CD4-positive, alpha-beta T cell treated with Interleukin-21 for 1 hour (primary cell): ENCODE data around the gene ANKIB1.

ENCODE experiments used
- DNase-seq: peaks from one replicate; pipeline ENCODE4 v3.0.0-alpha.2; 2020

The ANKIB1 gene

GRCh38 chr7:92275327-92275726 lies 29.6 kb downstream of the ANKIB1 start:
- DNase-seq: no peak

- DNase-seq: no peak
These were observed 30.7 kb downstream of the ANKIB1 start for GRCh38 chr7:92276460-92276864.

- DNase-seq: no peak
These were observed 33.7 kb downstream of the ANKIB1 start for GRCh38 chr7:92279396-92280031.

- no peak for DNase-seq
These were observed 35.3 kb downstream of the ANKIB1 start for GRCh38 chr7:92281031-92281430.

GRCh38 chr7:92282221-92282814 lies 36.5 kb downstream of the ANKIB1 start:
- DNase-seq: no peak

GRCh38 chr7:92282930-92283329 lies 37.2 kb downstream of the ANKIB1 start:
- DNase-seq: no peak

- no peak for DNase-seq
These were observed 43.5 kb downstream of the ANKIB1 start for GRCh38 chr7:92289321-92289720.

- no peak for DNase-seq
These were observed 47.2 kb downstream of the ANKIB1 start for GRCh38 chr7:92292981-92293380.

GRCh38 chr7:92293896-92294590 lies 48.3 kb downstream of the ANKIB1 start:
- no peak for DNase-seq

- no peak for DNase-seq
These were observed 49.6 kb downstream of the ANKIB1 start for GRCh38 chr7:92295391-92295790.

- DNase-seq: no peak
These were observed 50.5 kb downstream of the ANKIB1 start for GRCh38 chr7:92296235-92296634.

GRCh38 chr7:92296880-92297445 lies 51.2 kb downstream of the ANKIB1 start:
- no peak for DNase-seq

- no peak for DNase-seq
These were observed 52.0 kb downstream of the ANKIB1 start for GRCh38 chr7:92297736-92298135.

GRCh38 chr7:92303761-92304160 lies 58.0 kb downstream of the ANKIB1 start:
- no peak for DNase-seq

GRCh38 chr7:92304406-92304893 lies 58.7 kb downstream of the ANKIB1 start:
- no peak for DNase-seq

- no peak for DNase-seq
These were observed 60.4 kb downstream of the ANKIB1 start for GRCh38 chr7:92306153-92306552.

GRCh38 chr7:92313055-92313454 lies 67.3 kb downstream of the ANKIB1 start:
- peak; percentile 5 for DNase-seq

GRCh38 chr7:92319243-92319642 lies 73.5 kb downstream of the ANKIB1 start:
- DNase-seq: no peak

- no peak for DNase-seq
These were observed 79.4 kb downstream of the ANKIB1 start for GRCh38 chr7:92325173-92325572.

- no peak for DNase-seq
These were observed 80.1 kb downstream of the ANKIB1 start for GRCh38 chr7:92325858-92326257.

GRCh38 chr7:92330835-92331438 lies 85.2 kb downstream of the ANKIB1 start:
- no peak for DNase-seq

GRCh38 chr7:92331508-92331907 lies 85.7 kb downstream of the ANKIB1 start:
- no peak for DNase-seq

- no peak for DNase-seq
These were observed 87.0 kb downstream of the ANKIB1 start for GRCh38 chr7:92332782-92333181.
